H1 (cell line): ENCODE data around the gene S100A12. TPM values are rescaled to one million over a fixed set of nuclear protein-coding genes. Genes with fewer than 3 reads are reported as not detected.

ENCODE experiments used
- CTCF ChIA-PET: fragments of 300-600 bp; sonication (Branson Sonifier 250); formaldehyde crosslinking; loops from one replicate; lab custom pipeline; 2021; ENCODE audit not compliant: partially characterized antibody; lab: Charles Lee
- POLR2A ChIA-PET: fragments of 300-600 bp; sonication (Branson Sonifier 250); formaldehyde crosslinking; loops from one replicate; lab custom pipeline; 2021; ENCODE audit warnings: inconsistent platforms; ENCODE audit not compliant: partially characterized antibody; lab: Charles Lee
- DNase-seq, 2 experiments: peaks; one replicate each; pipeline versions ENCODE4 v3.0.0 to v3.0.0-alpha.2; 2010 to 2022; ENCODE audit warnings: low spot score in 2 of 2, low read depth in 1 of 2, mixed read lengths in 1 of 2
- FAIRE-seq: peaks from 2 replicates; lab custom pipeline; 2011; peaks lifted over from hg19 to GRCh38; lab: Jason Lieb, UNC
- H2AFZ ChIP-seq: 2 replicates; pipeline ENCODE4 v1.8.1; 2012; ENCODE audit warnings: low read length, inconsistent platforms
- H2AK5ac ChIP-seq: 2 replicates; pipeline ENCODE4 v1.6.1; 2013; ENCODE audit warnings: low read depth, low read length
- H2BK120ac ChIP-seq: replicated peaks from 2 replicates; pipeline ENCODE3; 2013; ENCODE audit warnings: low read depth, low read length, inconsistent platforms
- H2BK12ac ChIP-seq: 2 replicates; pipeline ENCODE4 v1.6.1; 2013; ENCODE audit warnings: low read depth, low read length
- H2BK15ac ChIP-seq: 2 replicates; pipeline ENCODE4 v1.6.1; 2013; ENCODE audit warnings: low read length
- H2BK20ac ChIP-seq: 2 replicates; pipeline ENCODE4 v1.6.1; 2013; ENCODE audit warnings: low read length
- H2BK5ac ChIP-seq: 2 replicates; pipeline ENCODE4 v1.6.1; 2013; ENCODE audit warnings: low read depth, low read length
- H3K14ac ChIP-seq: 2 replicates; pipeline ENCODE4 v1.6.1; 2013; ENCODE audit warnings: inconsistent platforms; ENCODE audit not compliant: insufficient read length
- H3K18ac ChIP-seq: 2 replicates; pipeline ENCODE4 v1.6.1; 2013; ENCODE audit warnings: low read length; ENCODE audit errors: extremely low read depth
- H3K23ac ChIP-seq: 2 replicates; pipeline ENCODE4 v1.6.1; 2013; ENCODE audit warnings: inconsistent platforms; ENCODE audit not compliant: insufficient read length
- H3K23me2 ChIP-seq: 2 replicates; pipeline ENCODE4 v1.6.1; 2013; ENCODE audit warnings: low read depth, low read length
- H3K27ac ChIP-seq: 2 replicates; pipeline ENCODE4 v1.6.1; 2011; ENCODE audit warnings: low read depth, low read length, inconsistent platforms
- H3K27me3 ChIP-seq, 4 experiments: replicated peaks in 1 of 4; 1 replicate in 1 of 4; 2 replicates in 3 of 4; pipeline versions ENCODE4 v1.6.1 to v1.8.1; 2011 to 2013; ENCODE audit warnings: low read length in 3 of 4, mild to moderate bottlenecking in 3 of 4, inconsistent platforms in 2 of 4, mixed read lengths in 2 of 4, moderate library complexity in 1 of 4; ENCODE audit not compliant: control insufficient read depth in 3 of 4, insufficient read depth in 3 of 4; ENCODE audit errors: extremely low read depth in 1 of 4
- H3K36me3 ChIP-seq, 4 experiments: 2 replicates each; pipeline versions ENCODE4 v1.6.1 to v1.8.1; 2011 to 2013; ENCODE audit warnings: mild to moderate bottlenecking in 4 of 4, low read length in 3 of 4, moderate library complexity in 2 of 4, control low read depth in 1 of 4, inconsistent platforms in 1 of 4; ENCODE audit not compliant: insufficient read depth in 4 of 4, control insufficient read depth in 2 of 4
- H3K4ac ChIP-seq: replicated peaks from 2 replicates; pipeline ENCODE3; 2013; ENCODE audit warnings: low read length, low read depth, mixed read lengths, inconsistent platforms; ENCODE audit not compliant: insufficient read length
- H3K4me1 ChIP-seq, 4 experiments: replicated peaks in 1 of 4; 1 replicate in 1 of 4; 2 replicates in 3 of 4; pipeline versions ENCODE4 v1.6.1 to v1.8.1; 2011 to 2013; ENCODE audit warnings: low read length in 3 of 4, inconsistent platforms in 2 of 4, mixed read lengths in 1 of 4; ENCODE audit not compliant: insufficient read depth in 4 of 4, control insufficient read depth in 3 of 4
- H3K4me2 ChIP-seq, 2 experiments: 2 replicates each; pipeline versions ENCODE4 v1.6.1 to v1.8.1; 2011 to 2013; ENCODE audit warnings: low read depth in 2 of 2, low read length in 2 of 2, control low read depth in 1 of 2, inconsistent platforms in 1 of 2, mild to moderate bottlenecking in 1 of 2; ENCODE audit not compliant: insufficient read depth in 1 of 2
- H3K4me3 ChIP-seq, 4 experiments: fragments of 200-600, 300-600 bp in 1 of 4; sonication (generic), shearing (Covaris generic), sonication (Bioruptor Twin) in 1 of 4; 2 replicates each; pipeline versions ENCODE4 v1.5.1 to v1.8.1; 2011 to 2016; ENCODE audit warnings: low read length in 4 of 4, low read depth in 3 of 4, control low read depth in 2 of 4, inconsistent platforms in 2 of 4, mild to moderate bottlenecking in 2 of 4, mixed read lengths in 1 of 4, moderate library complexity in 1 of 4; ENCODE audit not compliant: insufficient read depth in 2 of 4; ENCODE audit errors: extremely low read depth in 1 of 4
- H3K56ac ChIP-seq: replicated peaks from 2 replicates; pipeline ENCODE3; 2013; ENCODE audit warnings: low read depth, mild to moderate bottlenecking, mixed read lengths, low read length, inconsistent platforms; ENCODE audit not compliant: insufficient read length
- H3K79me1 ChIP-seq: 2 replicates; pipeline ENCODE4 v1.6.1; 2013; ENCODE audit warnings: low read depth, low read length, control low read depth
- H3K79me2 ChIP-seq, 2 experiments: 2 replicates each; pipeline versions ENCODE4 v1.6.1 to v1.8.1; 2012 to 2013; ENCODE audit warnings: low read length in 2 of 2, mild to moderate bottlenecking in 2 of 2, inconsistent platforms in 1 of 2; ENCODE audit not compliant: insufficient read depth in 2 of 2, control insufficient read depth in 1 of 2
- H3K9ac ChIP-seq, 4 experiments: replicated peaks in 1 of 4; 1 replicate in 1 of 4; 2 replicates in 3 of 4; pipeline versions ENCODE4 v1.6.1 to v1.8.1; 2011 to 2013; ENCODE audit warnings: low read depth in 3 of 4, low read length in 3 of 4, control low read depth in 2 of 4, mild to moderate bottlenecking in 2 of 4, moderate library complexity in 2 of 4, inconsistent platforms in 1 of 4; ENCODE audit errors: extremely low read depth in 1 of 4
- H3K9me3 ChIP-seq, 2 experiments: 2 replicates each; pipeline versions ENCODE4 v1.6.1 to v1.8.1; 2012 to 2013; ENCODE audit warnings: mild to moderate bottlenecking in 2 of 2, moderate library complexity in 2 of 2, control low read depth in 1 of 2, inconsistent platforms in 1 of 2, low read depth in 1 of 2, low read length in 1 of 2, mixed read lengths in 1 of 2; ENCODE audit not compliant: insufficient read depth in 2 of 2
- H4K20me1 ChIP-seq, 2 experiments: replicated peaks in 1 of 2; 2 replicates each; pipeline versions ENCODE3 to v1.8.1; 2011 to 2013; ENCODE audit warnings: inconsistent platforms in 2 of 2, low read length in 2 of 2, mild to moderate bottlenecking in 1 of 2; ENCODE audit not compliant: insufficient read depth in 2 of 2, control insufficient read depth in 1 of 2
- H4K5ac ChIP-seq: 2 replicates; pipeline ENCODE4 v1.6.1; 2013; ENCODE audit warnings: low read length, low read depth, mixed read lengths, inconsistent platforms; ENCODE audit not compliant: insufficient read length
- H4K8ac ChIP-seq: 2 replicates; pipeline ENCODE4 v1.8.0; 2013; ENCODE audit warnings: mild to moderate bottlenecking, moderate library complexity, low read length, inconsistent platforms; ENCODE audit not compliant: insufficient read depth; ENCODE audit errors: extremely low read depth
- H4K91ac ChIP-seq: replicated peaks from 2 replicates; pipeline ENCODE3; 2013; ENCODE audit warnings: low read length, mixed read lengths, inconsistent platforms; ENCODE audit not compliant: insufficient read length
- ASH2L ChIP-seq: fragments of 200-600, 300-600 bp; sonication (generic); IDR thresholded peaks from one replicate; pipeline ENCODE4 v1.7.1; 2017; ENCODE audit warnings: low read length
- BACH1 ChIP-seq: IDR thresholded peaks from 2 replicates; pipeline ENCODE4 v1.6.1; 2012; ENCODE audit warnings: low read length, improper control_type of control experiment
- CHD1 ChIP-seq: IDR thresholded peaks from 2 replicates; pipeline ENCODE4 v1.6.1; 2012; ENCODE audit warnings: low read depth, low read length, improper control_type of control experiment
- KDM4A ChIP-seq: IDR thresholded peaks from one replicate; pipeline ENCODE4 v1.7.1; 2012; ENCODE audit warnings: low read depth, mild to moderate bottlenecking, moderate library complexity, low read length, inconsistent platforms; ENCODE audit not compliant: severe bottlenecking
- RBBP5 ChIP-seq: IDR thresholded peaks from 2 replicates; pipeline ENCODE4 v1.7.1; 2012; ENCODE audit warnings: low read depth, mild to moderate bottlenecking, inconsistent platforms, low read length, moderate library complexity, borderline replicate concordance
- RFX5 ChIP-seq: IDR thresholded peaks from 2 replicates; pipeline ENCODE4 v1.6.1; 2011; ENCODE audit warnings: low read depth, low read length, improper control_type of control experiment, borderline replicate concordance
- SIX5 ChIP-seq: IDR thresholded peaks from 2 replicates; pipeline ENCODE4 v1.6.1; 2011; ENCODE audit warnings: mild to moderate bottlenecking, low read depth, low read length
- TBP ChIP-seq: IDR thresholded peaks from 2 replicates; pipeline ENCODE4 v1.6.1; 2011; ENCODE audit warnings: low read depth, low read length, improper control_type of control experiment
- TEAD4 ChIP-seq: IDR thresholded peaks from 2 replicates; pipeline ENCODE4 v1.6.1; 2012; ENCODE audit warnings: low read depth, low read length, inconsistent platforms, mixed read lengths
- ZNF274 ChIP-seq: IDR thresholded peaks from 2 replicates; pipeline ENCODE4 v1.7.0; 2012; ENCODE audit warnings: low read length, borderline replicate concordance; ENCODE audit errors: extremely low read depth
- WGBS, 2 experiments: shearing (Covaris generic) in 1 of 2; methylation state at CpG; one replicate each; pipeline versions ENCODE4 v1.1.6 to v1.1.7; 2013 to 2015; ENCODE audit warnings: low lambda C conversion rate in 2 of 2, mixed read lengths in 2 of 2, inconsistent platforms in 1 of 2, low coverage in 1 of 2, missing lambda C conversion rate in 1 of 2; ENCODE audit not compliant: insufficient replicate concordance in 2 of 2, insufficient coverage in 1 of 2, insufficient read length in 1 of 2; ENCODE audit errors: extremely low coverage in 1 of 2, missing lambda C conversion rate in 1 of 2; 5-methylcytosine and 5-hydroxymethylcytosine counted together
- long read RNA-seq, 2 experiments: library from RNA in 1 of 2; library from capped mRNA in 1 of 2; stranded (forward); transcript quantifications; one replicate each; pipeline ENCODE4 v2.0.0, GENCODE V29; 2021; ENCODE audit warnings: inconsistent platforms in 1 of 2
- polyA minus RNA-seq, 3 experiments: library from RNA; depleted of rRNA, polyadenylated mRNA; stranded (reverse); fragments of >200 nt; gene quantifications; 1 replicate in 2 of 3; 2 replicates in 1 of 3; pipeline ENCODE4 v1.2.3, GENCODE V29; 2011
- polyA plus RNA-seq, 7 experiments: library from polyadenylated mRNA; depleted of rRNA in 3 of 7; stranded (reverse) in 5 of 7; unstranded in 2 of 7; fragments of >200 nt in 5 of 7; fragments of 200-250 nt in 2 of 7; gene quantifications; 1 replicate in 5 of 7; 2 replicates in 1 of 7; 4 replicates in 1 of 7; pipeline versions ENCODE4 v1.2.1 to v1.2.3, GENCODE V29; 2011 to 2013; ENCODE audit warnings: missing spikeins in 2 of 7, mixed read lengths in 2 of 7
- total RNA-seq: library from RNA; stranded (reverse); fragmentation: NEBNext Ultra II Directional; extraction: Animal tissue kit (Norgen Biotek cat#: 25700); gene quantifications from 2 replicates; pipeline ENCODE4 v1.2.1, GENCODE V29; 2021
- TF ChIP-seq, protein P1 (sequence below): IDR thresholded peaks from 2 replicates; pipeline ENCODE4 v1.6.1; 2012; ENCODE audit warnings: inconsistent platforms
- TF ChIP-seq, protein P2 (sequence below): IDR thresholded peaks from 2 replicates; pipeline ENCODE4 v1.6.1; 2011; ENCODE audit warnings: low read depth, mild to moderate bottlenecking, low read length; ENCODE audit not compliant: insufficient read depth

Gene S100A12
- not detected in 2 replicates for total RNA-seq
- not detected in 2 replicates for polyA plus RNA-seq (2011; rRNA removed)
- not detected for polyA plus RNA-seq (2011; cell fraction: cytosol; rRNA removed)
- not detected for polyA plus RNA-seq (2011; cell fraction: nucleus; rRNA removed)
- not detected in 4 replicates for polyA plus RNA-seq (2012, experiment 1 of 2)
- polyA plus RNA-seq (2012, experiment 2 of 2): not detected
- not detected for polyA plus RNA-seq (2013, experiment 1 of 2)
- not detected for polyA plus RNA-seq (2013, experiment 2 of 2)
- polyA minus RNA-seq (2011; rRNA and poly(A)+ RNA removed): not detected in 2 replicates
- polyA minus RNA-seq (2011; cell fraction: cytosol; rRNA and poly(A)+ RNA removed): not detected
- polyA minus RNA-seq (2011; cell fraction: nucleus; rRNA and poly(A)+ RNA removed): not detected
- long read RNA-seq, experiment 1: 0 reads
- long read RNA-seq, experiment 2: 0 reads

DNA sequence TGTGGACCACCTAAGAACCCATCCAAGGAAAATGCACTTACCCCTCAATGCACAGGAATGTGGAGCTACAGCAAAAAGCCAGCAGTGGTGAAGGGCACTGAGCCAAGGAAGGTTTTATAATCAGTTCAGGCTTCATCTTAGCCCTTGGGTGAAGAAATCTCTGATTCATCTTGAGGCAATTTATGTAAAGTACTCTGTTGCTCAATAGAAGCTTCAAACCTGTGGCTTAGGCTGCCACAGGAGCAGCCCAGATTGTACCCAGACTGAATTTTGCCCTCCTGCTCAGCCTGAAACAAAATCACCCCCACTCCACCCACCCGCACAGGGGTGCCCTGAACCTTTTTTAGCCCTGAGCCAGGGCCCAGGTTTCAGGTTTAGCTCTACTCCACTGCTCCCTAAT lies at the start of gene S100A12:
Gene S100A12, minus strand, starts transcription at position 111 of the 400 bp plus-strand sequence. CDS start 1,029 bp downstream, outside the sequence.
- WGBS, 2 experiments: 93% methylated on average over 1 of the region's 1 CpG; no CpG with 5 or more reads in 1 of the 2 experiments
- Histone ChIP-seq H3K23me2 (no peaks in the 10 kb centered on the region), H3K36me3 (no peaks in the 10 kb centered on the region), H4K91ac (no peak within 1 kb of the TSS), H3K18ac (no peak within 1 kb of the TSS), H3K9ac (no peak within 1 kb of the TSS), H3K4me3 (no peak within 1 kb of the TSS), H3K27me3 (no peaks in the 10 kb centered on the region; a peak in 1 of 7 replicates), H3K9me3 (peaks cover 0 to 4% of the 10 kb centered on the region in 2 experiments; a peak in 2 of 4 replicates), H3K56ac (no peak within 1 kb of the TSS), H2AK5ac (no peak within 1 kb of the TSS), H4K5ac (no peak within 1 kb of the TSS), H2BK20ac (no peak within 1 kb of the TSS), H3K23ac (no peak within 1 kb of the TSS), H3K79me2 (no peaks in the 10 kb centered on the region), H4K20me1 (no peaks in the 10 kb centered on the region), H3K4me2 (no peak within 1 kb of the TSS), H2AFZ (no peak within 1 kb of the TSS), H4K8ac (no peak within 1 kb of the TSS), H3K27ac (no peak within 1 kb of the TSS), H2BK12ac (no peak within 1 kb of the TSS), H2BK120ac (no peak within 1 kb of the TSS), H2BK15ac (no peak within 1 kb of the TSS), H3K14ac (no peak within 1 kb of the TSS), H3K4me1 (no peaks in the 10 kb centered on the region), H3K4ac (no peak within 1 kb of the TSS), H2BK5ac (no peak within 1 kb of the TSS), H3K79me1 (no peaks in the 10 kb centered on the region)
- no peak for DNase-seq
- CTCF ChIA-PET: interaction anchor here (0.5 to 1.4 kb wide), 4 partner anchors 20 to 119 kb away, joined by 3 to 4 read pairs (median 3); no protein-coding TSS in a partner anchor
- POLR2A ChIA-PET: no interaction called here
- no peak for FAIRE-seq
- TF ChIP-seq TEAD4 (no peak), CHD1 (no peak), TBP (no peak), ASH2L (no peak), RFX5 (no peak), ZNF274 (no peak), BACH1 (no peak), SIX5 (no peak), KDM4A (no peak), RBBP5 (no peak)
- TF ChIP-seq, protein P1, sequence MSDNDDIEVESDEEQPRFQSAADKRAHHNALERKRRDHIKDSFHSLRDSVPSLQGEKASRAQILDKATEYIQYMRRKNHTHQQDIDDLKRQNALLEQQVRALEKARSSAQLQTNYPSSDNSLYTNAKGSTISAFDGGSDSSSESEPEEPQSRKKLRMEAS: no peak
- TF ChIP-seq, protein P2, sequence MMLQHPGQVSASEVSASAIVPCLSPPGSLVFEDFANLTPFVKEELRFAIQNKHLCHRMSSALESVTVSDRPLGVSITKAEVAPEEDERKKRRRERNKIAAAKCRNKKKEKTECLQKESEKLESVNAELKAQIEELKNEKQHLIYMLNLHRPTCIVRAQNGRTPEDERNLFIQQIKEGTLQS: no peak
